SK-N-DZ (cell line): ENCODE results near the gene SLC13A4.
"Not testable (repeated sequence)": the region's sequence is repeated elsewhere in the genome, so short reads cannot be mapped to it uniquely, and the experiment has no call there.

Source experiments
- DNase-seq: peaks from one replicate; pipeline ENCODE4 v3.0.0-alpha.2; 2015; ENCODE audit warnings: low spot score
- small RNA-seq, 2 experiments: library from RNA; depleted of rRNA; stranded (forward); fragments of <200 nt; gene quantifications; one replicate each; pipeline ENCODE3, GENCODE V24; 2014

Gene SLC13A4

DNA sequence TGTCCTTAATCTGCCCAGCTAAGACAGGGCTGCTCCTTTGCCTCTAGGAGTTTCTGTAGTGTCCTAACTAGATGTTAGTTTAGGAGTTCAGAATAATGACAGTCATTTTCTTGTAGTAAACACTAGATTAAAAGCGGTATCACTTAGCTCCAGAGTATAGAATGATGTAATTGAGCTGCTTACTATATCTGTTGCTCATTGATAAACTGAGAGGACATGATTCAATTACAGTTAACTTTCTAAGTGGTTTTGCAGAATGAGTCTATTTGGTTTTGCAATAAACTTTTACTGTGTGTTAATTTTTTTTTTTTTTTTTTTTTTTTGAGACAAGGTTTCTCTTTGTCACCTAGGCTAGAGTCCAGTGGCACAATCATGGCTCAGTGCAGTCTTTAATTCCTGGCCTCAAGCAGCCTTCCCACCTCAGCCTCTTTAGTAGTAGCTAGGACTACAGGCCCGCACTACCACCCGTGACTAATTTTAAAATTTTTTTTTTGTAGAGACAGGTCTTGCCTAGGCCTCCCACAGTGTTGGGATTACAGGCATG lies 63.9 kb downstream of the SLC13A4 start:
- no peak for DNase-seq

DNA sequence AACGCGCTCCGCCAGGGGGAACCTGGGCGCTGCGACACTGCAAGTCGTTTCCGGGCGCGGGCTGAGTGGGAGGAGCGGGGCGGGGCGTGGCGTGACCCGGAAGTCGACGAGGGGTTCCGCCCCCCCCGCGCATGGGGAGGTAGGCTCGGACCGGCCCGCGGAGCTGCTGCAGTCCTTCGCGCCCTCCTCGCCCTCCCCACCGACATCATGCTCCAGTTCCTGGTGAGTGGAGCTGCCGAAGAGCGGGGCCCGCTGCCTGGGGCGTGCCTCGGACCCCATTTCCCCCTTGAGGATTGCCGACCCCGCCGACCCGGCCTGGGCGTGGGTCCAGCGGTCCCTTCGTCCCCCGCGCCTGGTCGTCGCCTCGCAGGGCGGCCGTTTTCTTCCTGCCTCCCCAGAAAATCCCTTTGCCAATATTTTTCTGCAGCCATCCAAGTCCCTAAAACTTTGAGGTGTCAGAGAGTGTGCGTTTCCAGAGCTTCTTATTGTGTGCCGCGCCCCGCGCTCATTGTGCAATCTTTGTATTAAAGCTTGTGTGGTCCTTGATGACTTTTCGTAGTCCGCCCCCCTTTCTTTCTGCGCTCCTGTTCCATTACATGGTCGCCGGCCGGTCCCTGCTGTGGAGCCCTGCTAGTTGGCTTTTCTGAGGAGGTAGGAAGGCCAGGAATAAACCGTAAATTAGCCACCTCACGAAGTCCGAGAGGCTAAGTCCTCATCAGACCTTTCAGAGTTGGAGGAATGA lies 65.4 kb downstream of the SLC13A4 start, which contains the start of gene STMP1:
Gene STMP1, plus strand, starts transcription at position 142 of the 742 bp plus-strand sequence.
- DNase-seq, result peak; percentile 94

DNA sequence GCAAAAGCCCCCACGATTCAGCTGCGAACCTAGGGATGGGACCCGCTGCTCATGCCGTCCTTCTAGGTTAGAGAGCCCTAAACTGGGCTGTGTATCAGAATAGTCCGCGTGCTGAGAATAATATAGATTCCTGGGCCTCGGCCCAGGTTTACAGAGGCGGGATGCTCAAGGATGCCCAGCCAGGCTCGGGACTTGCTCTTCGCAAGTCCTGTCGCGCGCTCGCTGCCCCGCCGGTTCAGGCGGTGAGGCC lies 65.9 kb downstream of the SLC13A4 start:
- DNase-seq, result no peak

DNA sequence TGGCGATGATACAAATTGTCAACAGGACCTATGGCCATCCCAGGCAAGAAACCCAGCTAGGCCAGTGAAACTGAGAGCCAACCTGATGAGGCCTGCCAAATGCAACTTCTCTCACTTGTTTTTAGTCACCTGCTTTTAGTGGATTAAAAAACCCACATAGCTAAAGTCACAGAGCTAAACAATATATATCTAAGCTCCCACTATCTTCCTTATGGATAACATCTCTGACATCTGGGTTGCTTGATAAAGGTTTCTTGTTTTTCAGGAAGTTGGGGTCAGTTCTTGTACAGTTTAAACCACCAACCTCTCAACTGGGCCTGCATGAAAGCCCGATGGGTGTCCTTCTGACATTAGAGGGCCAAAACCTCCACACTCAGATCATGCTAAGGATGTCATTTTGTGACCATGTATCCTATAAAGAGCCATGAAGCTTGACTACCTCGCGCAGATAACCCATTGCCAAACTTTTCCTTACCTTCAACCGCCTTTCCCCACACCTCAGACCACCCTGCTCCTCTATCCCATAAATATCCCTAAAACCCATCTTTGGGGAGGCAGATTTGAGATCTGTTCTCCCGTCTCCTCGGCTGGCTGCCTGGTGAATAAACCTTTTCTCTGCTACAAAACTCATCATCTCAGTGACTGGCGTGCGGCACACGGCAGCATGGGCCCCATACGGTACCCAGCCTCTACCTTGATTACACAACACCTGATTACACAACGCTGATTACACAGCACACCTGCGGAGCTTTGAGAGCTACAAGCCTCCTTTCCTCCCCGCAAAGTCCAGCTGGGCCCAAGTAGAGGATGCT lies 66.5 kb downstream of the SLC13A4 start:
- DNase-seq, result no peak

DNA sequence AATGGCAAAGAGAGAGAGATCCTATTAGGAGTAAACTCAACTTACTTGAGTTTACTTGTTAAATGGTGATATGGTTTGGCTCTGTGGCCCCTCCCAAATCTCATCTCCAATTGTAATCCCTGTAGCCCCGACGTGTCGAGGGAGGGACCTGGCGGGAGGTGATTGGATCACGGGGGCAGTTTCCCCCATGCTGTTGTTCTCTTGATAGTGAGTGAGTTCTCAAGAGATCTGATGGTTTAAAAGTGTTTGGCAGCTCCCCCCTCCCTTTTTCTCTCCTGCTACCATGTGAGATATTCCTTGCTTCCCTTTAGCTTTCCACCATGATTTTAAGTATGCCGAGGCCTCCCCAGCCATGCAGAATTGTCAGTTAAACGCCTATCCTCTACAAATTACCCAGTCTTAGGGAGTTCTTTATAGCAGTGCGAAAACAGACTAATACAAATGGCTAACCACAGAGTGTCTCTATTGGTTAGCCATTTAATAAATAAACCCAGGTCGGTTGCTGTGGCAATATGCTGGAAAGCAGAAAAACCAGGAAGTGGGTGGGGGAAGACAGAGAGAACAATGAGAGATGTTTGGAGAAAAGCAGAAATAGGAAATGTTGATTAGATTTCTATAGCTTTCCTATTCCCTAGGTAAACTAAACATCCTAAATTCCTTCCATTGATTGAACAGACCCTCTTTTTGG lies 68.7 kb downstream of the SLC13A4 start:
- DNase-seq, result no peak

DNA sequence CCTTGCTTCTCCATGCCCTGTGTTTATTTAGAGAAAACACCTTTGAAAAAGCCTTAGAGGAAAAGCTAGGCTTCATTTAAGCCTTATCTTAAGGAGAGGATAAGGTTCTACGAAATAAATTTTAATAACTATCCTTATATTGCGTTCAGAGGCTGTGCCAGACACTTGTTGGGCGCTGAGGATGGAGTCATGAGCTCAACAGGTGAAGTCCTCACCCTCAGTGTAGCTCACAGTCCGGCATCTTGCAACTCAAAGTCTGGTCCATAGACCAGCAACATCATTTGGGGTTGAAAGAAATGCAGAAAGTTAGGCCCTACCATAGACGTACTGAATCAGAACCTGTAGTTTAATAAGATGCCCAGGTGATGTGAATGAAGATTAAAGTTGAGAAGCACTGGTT lies 69.4 kb downstream of the SLC13A4 start:
- DNase-seq, result no peak

DNA sequence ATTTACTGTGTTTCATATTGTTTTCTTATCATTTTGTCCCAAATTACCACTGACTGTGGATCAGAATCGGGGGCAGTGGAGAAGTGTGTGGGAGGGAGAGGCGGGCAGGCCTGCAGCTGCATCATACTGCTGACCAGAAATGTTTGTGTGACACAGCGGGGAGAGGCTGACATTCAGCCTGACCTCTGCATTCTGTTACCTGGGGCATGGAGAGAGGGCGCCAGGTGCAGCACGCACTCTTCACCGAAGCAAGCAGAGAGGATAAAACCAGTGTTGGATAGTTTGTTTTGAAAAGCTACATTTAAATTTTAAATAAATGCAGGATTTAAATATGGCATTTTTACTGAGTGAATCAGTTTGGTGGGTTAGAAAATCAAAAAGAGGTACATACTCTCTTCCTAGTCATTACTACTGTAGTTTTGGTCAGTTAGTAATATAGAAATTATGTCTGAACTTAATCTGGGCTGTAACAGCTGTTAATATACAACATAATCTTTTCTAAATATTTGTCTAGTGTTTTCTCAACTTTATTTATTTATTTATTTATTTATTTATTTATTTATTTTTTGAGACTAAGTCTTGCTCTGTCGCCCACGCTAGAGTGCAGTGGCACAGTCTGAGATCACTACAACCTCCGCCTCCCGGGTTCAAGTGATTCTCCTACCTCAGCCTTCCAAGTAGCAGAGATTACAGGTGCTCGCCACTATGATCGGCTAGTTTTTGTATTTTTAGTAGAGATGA lies 74.5 kb downstream of the SLC13A4 start:
- DNase-seq, result no peak

DNA sequence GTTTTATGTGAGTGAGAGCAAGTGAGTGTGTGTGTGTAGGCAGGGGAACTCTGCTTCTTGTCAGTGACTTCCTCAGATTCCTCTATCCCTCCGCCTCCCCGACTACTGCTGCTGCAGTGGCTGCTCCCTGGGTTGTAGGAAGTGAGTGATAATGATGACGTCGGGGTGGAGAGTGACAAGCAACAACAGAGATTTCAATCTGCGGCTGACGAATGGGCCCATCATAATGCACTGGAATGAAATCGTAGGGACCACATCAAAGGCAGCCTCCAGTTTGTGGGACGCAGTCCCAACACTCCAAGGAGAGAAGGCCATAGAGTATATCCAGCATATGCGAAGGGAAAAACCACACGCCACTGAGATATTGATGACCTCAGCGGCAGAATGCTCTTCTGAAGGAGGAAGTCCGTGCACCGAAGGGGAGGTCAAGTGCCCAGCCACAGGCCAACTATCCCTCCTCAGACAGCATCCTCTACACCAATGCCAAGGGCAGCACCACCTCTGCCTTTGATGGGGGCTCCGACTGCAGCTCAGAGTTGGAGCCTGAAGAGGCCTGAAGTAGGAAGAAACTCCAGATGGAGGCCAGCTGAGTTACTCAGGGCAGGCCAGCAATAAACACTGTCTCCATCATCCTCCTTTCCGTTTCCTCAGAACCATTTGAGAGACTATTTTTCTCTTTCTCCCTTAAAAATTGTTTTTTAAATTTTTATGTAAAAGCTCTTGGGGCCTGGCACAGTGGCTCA lies 77.0 kb downstream of the SLC13A4 start:
- no peak for DNase-seq

DNA sequence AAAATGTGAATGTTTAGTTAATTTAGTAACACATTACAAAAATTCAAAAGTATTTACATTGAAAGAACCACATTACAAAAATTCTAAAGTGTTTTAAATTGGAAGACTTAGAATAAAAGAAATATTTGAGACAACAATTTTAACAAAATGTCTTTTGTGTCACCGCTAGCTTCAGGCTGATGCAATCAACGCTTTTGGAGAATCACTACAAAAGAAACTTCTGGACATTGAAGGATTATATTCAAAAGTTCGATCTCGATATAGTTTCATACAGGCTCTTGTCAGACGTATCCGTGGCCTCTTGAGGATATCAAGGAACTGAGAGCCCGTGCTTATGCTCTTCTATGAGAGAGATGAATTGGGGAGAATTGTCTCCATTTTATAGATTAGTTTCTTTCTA lies 79.8 kb downstream of the SLC13A4 start:
- no peak for DNase-seq

DNA sequence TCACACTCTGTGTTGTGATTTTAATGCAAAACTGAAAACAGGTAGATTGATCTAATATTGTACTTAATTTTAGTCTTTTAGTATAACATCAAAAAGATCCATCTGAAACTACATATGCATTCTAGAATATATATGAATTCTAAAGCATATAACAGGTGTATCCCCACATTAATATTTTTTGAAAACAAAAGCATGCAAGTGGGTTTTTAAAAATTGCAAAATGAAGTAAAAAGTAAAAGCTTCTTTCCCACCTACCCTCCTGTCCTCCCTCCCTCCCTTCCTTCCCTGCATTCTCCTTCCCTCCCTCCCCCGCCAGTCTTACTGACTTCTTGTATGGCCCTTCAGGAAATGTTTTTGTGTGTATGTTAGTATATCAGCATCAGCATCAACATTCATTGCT lies 80.2 kb downstream of the SLC13A4 start:
- no peak for DNase-seq

DNA sequence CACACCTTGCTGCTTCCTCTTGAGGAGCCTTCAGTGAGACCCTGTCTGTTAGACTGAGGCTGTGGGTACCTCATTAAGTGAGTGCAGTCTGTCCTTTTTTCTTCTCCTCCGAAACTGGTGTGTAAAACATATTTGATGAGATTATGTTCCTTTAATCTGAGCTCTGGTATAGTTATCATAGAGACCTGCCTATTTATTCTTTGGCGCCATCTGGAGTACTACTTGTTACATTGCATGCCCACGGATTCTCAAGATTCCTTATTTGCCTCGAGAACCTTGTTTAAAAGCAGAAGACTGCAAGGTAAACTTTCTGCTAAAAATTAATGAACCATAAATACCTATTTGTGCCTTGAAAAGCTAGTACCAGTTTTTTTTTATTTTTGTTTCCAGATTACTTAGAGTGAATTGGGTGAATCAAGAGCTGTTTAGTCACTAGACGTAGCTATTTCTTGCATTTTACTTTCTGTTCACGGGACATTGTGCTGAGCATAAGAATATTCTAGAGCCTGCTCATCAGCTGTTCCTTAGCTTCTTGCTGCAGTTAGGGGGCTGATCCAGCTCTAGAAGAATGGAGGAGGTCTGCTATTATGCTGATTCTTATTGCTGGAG lies 82.6 kb downstream of the SLC13A4 start:
- DNase-seq, result peak; percentile 23

DNA sequence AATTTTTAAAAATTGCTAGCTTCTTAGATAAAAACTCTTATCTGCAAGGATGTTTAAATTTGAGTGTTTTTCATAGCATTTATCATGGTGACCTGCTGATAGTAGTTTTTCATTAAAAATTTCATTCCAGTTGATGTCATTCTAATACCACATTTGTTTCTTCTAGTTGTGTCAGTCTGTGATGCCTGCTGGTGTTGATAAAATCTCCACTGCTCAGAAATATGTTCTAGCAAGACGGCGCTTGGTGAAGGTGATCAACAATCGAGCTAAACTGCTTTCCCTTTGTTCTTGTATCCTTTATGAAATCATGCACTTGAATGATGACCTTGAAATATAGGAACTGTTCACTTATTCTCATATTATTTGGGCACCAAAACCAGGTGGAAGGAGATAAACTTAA lies 83.3 kb downstream of the SLC13A4 start:
- no peak for DNase-seq

DNA sequence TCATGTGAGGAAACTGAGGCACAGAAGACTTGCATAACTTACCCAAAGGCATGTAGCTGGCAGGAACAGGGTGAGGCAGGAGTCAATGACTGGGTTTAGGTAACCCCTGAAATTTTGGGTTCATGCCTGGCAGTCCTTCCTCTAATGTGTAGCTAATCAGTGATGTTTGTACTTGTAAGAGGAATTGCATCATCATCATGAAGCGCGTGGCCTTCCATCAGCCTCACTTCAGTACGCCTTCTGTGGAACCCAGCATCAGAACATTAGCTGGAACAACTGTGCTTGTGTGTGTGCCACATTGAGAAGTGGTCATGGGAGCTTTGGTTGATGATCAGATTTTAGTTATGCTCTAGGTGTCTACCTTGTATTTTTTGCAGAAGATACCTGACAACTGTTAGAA lies 83.8 kb downstream of the SLC13A4 start:
- no peak for DNase-seq

DNA sequence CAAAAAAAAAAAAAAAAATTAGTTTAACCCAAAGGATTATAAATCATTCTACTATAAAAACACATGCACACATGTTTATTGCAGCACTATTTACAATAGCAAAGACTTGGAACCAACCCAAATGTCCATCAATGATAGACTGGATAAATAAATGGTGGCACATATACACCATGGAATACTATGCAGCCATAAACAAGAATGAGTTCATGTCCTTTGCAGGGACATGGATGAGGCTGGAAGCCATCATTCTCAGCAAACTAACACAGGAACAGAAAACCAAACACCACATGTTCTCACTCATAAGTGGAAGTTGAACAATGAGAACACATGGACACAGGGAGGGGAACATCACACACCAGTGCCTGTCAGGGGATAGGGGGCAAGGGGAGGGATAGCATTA lies 88.3 kb downstream of the SLC13A4 start:
- not testable (repeated sequence) for DNase-seq

DNA sequence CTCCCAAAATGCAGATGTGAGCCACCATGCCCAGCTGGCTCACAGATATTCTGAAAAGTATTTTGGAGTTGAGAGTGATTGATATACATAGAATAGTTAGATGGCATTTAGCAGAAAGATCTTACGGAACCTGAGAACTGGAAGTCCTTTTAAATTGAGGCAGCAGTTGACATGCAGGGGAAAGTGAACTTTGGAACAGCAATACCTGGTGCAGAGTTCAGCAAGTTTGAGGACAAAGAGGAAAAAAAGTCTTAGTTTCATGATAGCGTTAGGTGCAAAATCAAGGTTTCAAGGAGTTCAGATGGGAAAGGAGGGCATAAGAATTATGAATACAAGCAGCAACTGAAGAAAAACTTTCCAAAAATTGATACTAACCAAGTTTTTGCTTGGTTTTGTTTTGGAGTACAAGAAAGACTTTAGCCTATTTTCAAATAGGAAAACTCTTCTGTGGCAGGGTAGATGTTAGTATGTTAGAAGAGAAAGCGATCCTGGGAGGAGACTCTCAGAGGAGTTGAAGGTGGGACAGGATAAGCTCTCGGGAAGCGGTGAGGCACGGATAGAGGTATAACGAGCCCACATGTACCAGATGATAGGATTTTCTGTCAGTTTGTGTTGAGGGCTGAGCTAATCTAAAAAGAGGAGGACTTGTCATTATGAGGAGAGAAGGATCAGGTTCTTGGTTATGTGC lies 93.7 kb downstream of the SLC13A4 start:
- DNase-seq, result no peak

Small RNA genes within 50 kb of the gene (small RNA-seq; reads per million reads assigned to genes)
- gene RNU6-1154P, result 0 reads per million in 2 experiments
